Sigmoid colon (tissue), 4 donors: ENCODE measurements around the gene STAMBPL1.
"Not testable (repeated sequence)": the region's sequence is repeated elsewhere in the genome, so short reads cannot be mapped to it uniquely, and the experiment has no call there.

Source experiments
- EP300 ChIP-seq, 4 donors: sonication (generic); formaldehyde crosslinking; IDR thresholded peaks; one replicate each; pipeline ENCODE4 v1.6.1; 2017; ENCODE audit warnings: antibody characterized with exemption in 4 of 4
- POLR2A ChIP-seq, 2 donors: fragments of 450-650 bp; IDR thresholded peaks; one replicate each; pipeline ENCODE4 v1.6.1; 2016; ENCODE audit warnings: antibody characterized with exemption in 2 of 2, mild to moderate bottlenecking in 2 of 2, moderate library complexity in 2 of 2
- POLR2AphosphoS5 ChIP-seq, 4 donors: sonication (generic); formaldehyde crosslinking; IDR thresholded peaks; one replicate each; pipeline ENCODE4 v1.6.1; 2017; ENCODE audit warnings: antibody characterized with exemption in 4 of 4
- TF ChIP-seq, protein P1 (sequence below), 4 experiments: fragments of 450-650 bp in 3 of 4; fragments of 200-600 bp in 1 of 4; IDR thresholded peaks; one replicate each; pipeline ENCODE4 v1.5.1; 2016 to 2019; ENCODE audit warnings: antibody characterized with exemption in 4 of 4, mild to moderate bottlenecking in 3 of 4, moderate library complexity in 2 of 4

- TF ChIP-seq, protein P1, sequence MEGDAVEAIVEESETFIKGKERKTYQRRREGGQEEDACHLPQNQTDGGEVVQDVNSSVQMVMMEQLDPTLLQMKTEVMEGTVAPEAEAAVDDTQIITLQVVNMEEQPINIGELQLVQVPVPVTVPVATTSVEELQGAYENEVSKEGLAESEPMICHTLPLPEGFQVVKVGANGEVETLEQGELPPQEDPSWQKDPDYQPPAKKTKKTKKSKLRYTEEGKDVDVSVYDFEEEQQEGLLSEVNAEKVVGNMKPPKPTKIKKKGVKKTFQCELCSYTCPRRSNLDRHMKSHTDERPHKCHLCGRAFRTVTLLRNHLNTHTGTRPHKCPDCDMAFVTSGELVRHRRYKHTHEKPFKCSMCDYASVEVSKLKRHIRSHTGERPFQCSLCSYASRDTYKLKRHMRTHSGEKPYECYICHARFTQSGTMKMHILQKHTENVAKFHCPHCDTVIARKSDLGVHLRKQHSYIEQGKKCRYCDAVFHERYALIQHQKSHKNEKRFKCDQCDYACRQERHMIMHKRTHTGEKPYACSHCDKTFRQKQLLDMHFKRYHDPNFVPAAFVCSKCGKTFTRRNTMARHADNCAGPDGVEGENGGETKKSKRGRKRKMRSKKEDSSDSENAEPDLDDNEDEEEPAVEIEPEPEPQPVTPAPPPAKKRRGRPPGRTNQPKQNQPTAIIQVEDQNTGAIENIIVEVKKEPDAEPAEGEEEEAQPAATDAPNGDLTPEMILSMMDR (IDR thresholded peaks at IDR 0.05): not testable (repeated sequence)
- not testable (repeated sequence) for TF ChIP-seq POLR2A, EP300 (IDR thresholded peaks at IDR 0.05)
- TF ChIP-seq POLR2AphosphoS5 (IDR thresholded peaks at IDR 0.05): peak in 3 of 4 donors; percentile 8 to 44 (median 34)
Measured at GRCh38 chr10:88882646-88883447, 2.8 kb downstream of the STAMBPL1 start.
